Measurements from ENCODE around the gene MMP24.

MMP24 gene

DNA sequence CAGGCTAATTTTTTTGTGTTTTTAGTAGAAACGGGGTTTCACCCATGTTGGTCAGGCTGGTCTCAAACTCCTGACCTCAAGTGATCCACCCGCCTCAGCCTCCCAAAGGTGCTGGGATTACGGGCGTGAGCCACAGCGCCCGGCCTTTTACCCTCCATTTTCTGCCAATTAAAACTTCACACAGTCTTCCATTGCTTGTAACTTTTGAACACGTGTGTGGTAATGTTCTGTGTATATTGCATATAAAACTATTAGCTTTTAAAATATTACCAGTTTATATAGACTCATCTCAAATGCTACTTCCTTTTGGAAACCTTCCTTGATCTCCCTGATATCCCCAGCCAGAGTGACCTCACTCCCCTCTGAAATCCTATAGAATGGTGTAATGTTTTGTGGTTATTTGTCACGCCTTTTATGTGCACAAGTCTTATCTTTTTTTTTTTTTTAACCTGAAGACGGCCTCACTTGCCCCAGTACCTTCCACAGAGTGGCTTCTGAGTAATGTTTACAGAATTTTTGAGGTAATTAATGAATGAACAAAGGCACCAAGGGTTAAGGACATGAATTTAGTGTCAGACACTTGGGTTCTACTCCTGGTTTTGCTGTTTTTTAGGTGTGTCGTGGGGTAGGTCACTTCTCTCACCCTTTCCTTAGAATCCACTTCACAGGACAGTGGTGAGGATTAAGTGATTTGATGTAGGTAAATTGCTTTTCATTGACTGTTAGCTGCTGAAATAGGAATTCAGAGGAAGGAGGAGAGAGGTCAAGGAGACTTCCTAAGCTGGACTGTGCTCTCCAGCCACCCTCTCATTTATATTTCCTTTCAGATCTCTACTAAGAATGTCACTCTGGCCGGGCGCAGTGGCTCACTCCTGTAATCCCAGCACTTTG, 11.2 kb upstream of the MMP24 start:
- no peak overlapping the region for H3K27ac ChIP-seq
- H3K4me3 ChIP-seq, result no peak overlapping the region

DNA sequence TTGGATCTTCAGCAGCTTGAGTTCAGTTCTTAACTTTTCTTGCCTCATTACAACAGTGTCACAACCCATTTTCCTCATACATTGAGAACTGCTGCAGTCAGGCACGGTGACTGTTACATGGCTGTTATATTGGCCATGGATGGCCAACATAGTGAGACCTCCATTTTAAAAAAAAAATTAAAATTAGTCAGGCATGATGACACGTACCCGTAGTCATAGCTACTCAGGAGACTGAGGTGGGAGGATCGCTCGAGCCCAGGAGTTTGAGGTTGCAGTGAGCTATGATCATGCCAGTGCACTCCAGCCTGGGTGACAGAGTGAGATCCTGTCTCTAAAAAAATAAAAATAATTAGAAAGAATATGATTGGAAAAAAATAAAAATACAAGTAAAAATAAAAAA, 9.9 kb upstream of the MMP24 start:
- H3K4me3 ChIP-seq, result no peak overlapping the region
- H3K27ac ChIP-seq, result no peak overlapping the region

DNA sequence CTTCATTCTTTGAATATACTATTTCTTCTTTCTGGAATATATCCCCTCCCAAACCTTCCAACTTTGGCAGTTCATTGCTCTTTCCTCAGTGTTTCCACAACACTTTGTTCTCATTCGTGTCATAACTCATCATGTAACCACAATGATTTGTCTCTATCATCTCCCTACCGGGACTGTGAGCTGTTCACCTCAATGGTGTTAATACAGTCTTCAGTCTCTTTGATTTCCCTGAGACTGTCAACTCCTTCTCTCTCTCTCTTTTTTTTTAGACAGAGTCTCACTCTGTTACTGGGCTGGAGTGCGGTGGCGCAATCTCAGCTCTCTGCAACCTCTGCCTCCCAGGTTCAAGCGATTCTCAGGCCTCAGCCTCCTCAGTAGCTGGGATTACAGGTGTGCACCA, 2.5 kb upstream of the MMP24 start:
- Histone ChIP-seq H3K4me3 (no peak overlapping the region), H3K27ac (no peak overlapping the region)

DNA sequence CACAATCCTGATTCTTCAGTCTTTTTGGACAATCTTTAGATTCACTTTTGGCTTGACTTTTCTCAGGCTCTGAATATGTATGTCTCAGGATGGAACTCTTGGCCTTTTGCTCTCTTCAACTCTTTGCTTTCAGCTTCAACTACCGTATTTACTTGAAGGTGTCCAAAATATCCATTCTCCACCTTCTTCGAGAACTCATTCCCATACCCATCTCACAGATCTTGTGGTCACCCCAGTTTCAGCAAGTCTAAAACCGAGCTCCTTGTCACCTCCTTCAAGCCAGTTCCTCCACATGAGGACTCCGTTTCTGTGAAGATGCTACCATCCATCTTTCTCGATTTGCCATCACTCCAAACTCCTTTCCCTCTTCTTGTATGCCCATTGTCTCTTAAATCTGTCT, 2.0 kb upstream of the MMP24 start:
- H3K27ac ChIP-seq, result no peak overlapping the region
- H3K4me3 ChIP-seq, result no peak overlapping the region

DNA sequence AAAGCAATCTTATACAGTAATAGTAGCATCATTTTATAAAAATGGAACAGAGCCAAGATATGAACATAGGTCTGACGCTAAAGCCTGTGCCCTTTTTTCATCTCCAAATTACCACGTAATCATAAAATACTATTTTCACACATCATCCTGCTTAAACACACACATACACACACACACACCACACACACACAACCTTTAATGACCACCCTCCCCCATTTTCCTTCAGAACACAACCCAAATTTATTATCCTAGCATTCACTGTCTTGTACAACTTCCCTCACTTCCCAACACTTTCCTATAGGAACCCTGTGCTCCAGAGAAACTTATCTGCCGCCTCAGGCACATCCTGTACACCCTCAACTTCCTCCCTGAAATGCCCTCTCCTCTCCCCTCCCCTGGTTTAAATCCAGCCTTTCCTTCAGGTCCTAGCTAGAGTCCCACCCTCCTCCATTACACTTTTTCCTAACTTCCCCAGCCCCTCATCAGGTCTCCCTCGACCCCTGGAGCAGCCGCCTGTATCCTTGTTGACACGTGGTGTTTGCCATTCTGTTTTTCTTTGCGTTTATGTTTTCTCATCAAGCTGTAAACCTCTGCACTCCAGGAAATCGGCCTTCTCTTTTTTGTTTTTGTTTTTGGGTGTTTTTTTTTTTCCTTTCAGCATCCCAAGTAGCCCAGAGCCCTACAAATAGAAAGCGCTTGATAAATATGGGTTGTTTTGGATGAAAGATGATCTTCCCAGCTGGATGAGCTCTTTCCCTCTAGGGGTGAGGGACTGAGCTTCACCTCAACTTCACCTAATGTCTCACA, 968 bp upstream of the MMP24 start:
- Histone ChIP-seq H3K27ac (no peak overlapping the region), H3K4me3 (no peak overlapping the region)

DNA sequence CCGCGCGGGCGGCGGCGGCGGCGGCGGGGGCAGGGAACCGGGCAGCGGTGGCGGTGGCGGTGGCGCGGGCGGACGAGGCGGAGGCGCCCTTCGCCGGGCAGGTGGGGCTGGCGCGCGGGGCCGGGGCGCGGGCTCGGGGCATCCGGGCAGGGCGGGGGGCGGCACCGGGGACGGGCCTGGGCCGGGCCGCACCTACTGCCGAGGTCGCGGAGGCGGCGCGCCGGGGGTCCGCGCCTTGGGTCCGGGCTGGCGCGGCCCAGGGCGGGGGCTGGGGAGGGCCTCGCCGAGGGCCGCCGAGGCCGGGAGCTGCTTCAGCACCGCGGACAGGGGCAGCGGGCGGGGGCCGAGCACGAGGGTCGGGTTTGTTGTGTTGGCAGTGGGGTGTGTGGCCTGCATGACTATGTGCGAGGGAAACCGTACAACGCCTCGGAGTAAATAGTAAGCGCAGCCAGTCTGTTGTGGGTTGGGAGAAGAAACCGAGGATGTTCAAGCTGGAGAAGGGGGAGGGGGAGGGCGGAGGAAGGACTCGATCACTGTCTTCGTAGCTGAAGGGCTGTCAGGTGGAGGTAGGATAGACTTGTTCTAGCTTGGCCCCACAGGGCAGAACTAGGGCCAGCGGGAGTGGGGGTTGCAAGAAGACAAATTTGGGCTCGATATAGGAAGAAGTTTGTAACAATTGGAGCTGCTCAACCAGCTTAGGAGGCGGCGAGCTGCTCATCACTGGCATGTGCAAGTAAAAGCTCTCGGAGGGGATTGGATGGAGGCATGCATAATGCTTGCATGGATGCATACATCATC, 593 bp downstream of the MMP24 start:
- Histone ChIP-seq H3K4me3 (peak overlapping the region in 2 of 7 experiments; percentile 9 to 13), H3K27ac (no peak overlapping the region)

DNA sequence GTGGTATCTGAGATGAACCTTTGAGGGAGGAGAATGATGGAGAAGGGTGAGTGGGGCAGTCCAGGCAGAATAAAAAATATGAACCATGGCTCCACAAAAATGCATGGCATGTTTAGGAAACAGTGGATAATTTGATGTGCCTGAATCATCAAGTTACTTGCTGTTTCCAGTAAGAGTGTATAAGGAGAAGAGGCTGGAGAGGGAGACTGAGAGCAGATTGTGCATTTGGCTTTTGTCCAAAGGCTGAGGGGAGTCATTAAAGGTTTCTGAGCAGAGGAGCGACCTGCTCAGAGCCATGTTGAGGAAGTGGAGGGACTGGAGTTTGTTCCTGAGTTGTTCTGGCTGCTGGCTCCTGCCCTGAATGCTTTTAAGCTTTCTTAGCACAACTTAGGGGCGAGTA, 6.1 kb downstream of the MMP24 start:
- Histone ChIP-seq H3K4me3 (no peak overlapping the region), H3K27ac (no peak overlapping the region)

DNA sequence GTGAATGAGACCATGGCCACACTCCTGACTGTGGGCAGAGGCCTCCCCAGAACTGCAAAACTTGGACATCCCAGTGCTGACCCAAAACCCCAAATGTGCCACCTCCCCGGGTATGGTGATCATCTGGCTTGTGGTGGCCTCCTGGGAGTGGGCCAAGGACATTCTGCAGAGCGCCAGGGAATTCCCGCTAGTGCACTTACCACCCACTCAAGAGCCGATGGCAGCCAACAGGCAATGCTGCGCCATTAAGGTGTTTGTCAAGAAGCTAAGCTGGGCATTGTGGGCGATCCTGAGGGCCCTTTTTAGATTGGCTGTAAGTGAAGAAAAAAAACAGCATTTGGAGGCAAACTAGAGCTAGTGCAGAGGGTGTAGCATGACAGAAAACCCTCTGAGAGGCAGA, 9.4 kb downstream of the MMP24 start:
- Histone ChIP-seq H3K27ac (no peak overlapping the region), H3K4me3 (no peak overlapping the region)

DNA sequence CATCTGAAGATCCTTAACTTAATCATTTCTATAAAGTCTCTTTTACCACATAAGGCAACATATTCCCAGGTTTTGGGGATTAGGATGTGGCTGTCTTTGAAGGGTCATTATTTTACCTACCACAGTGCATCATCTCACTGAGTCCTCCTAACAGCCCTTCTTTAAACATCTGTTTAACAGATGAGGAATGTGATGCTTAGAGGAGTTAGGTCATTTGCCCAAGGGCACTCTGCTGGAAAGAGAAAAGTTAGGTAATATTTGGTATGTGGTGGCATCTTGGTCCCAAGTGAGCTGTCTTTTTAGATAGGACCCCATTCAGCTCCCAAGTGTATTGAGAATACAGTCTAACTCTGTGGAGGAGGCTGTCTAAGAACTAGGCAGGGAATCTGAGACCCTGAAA, 11.0 kb downstream of the MMP24 start:
- no peak overlapping the region for H3K4me3 ChIP-seq

DNA sequence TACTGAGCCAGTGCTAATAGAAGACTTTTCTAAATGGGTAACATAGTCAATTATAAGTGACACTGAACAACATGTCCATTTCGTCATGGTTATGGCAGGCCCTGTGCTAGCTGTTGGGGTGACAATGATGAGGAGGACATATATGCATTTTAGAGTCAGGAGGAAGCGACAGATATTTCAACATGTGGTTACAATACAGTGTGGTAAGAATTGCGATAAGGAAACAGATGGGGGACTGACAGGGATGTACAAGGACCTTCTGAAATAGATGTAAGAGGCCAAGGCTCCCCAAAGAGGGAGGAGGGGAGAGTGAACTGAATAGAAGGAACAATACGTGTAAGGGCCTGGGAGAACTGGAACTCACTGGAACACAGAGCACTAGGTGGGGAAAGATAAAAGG, 11.7 kb downstream of the MMP24 start:
- Histone ChIP-seq H3K4me3 (no peak overlapping the region), H3K27ac (no peak overlapping the region)

More for the DNA sequence above, 11.0 kb downstream of the MMP24 start:
- no peak overlapping the region for H3K27ac ChIP-seq

DNA sequence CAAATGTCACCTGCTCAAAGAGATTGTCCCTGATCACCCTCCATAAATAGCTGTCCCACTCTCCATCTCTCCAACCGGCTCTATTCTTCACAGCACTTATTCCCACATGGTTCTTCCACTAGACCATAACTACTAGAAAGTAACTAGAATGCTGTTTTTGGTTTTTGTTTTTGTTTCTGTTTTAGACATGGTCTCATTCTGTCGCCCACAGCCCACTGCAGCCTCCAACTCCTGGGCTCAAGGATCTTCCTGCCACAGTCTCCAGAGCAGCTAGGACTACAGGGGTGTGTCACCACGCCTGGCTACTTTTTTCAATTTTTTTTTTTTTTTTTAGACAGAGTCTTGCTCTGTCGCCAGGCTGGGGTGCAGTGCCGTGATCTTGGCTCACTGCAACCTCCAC, 12.2 kb downstream of the MMP24 start:
- no peak overlapping the region for H3K27ac ChIP-seq

DNA sequence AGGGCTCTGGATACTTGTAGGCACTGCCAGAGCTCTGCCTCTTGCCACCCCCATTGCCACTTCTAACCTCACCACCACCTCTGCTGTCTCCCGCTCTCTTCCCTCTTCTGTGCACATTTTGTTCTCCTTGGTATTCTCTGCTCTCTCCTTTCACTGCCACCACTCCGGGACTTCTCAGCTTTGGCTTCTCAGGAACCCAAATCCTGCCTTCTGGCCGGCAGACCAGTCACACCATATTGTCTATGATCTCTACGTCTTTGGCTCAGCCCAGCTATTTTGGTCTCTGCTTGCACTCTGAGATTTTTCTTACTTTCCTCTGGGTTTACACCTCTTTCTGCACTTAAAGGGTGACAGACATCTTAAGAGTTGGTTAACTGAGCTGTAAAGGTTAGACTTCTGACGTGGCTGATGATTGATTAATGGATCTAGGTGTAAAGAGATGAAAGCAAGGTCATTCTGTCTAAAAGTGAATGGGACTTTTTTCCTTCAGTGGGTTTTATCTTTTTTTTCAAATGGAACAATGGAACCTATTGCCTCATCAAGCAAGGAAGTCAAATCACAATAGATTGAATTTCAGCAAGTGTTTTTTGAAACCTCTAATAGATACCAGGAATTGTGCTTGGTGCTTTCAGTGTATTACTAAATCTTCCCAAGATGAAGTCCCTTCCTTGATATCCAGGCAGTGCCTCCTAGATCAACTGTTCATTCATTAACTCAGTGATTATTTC, 13.8 kb downstream of the MMP24 start:
- H3K4me3 ChIP-seq, result no peak overlapping the region
- no peak overlapping the region for H3K27ac ChIP-seq

More for the DNA sequence above, 12.2 kb downstream of the MMP24 start:
- no peak overlapping the region for H3K4me3 ChIP-seq

DNA sequence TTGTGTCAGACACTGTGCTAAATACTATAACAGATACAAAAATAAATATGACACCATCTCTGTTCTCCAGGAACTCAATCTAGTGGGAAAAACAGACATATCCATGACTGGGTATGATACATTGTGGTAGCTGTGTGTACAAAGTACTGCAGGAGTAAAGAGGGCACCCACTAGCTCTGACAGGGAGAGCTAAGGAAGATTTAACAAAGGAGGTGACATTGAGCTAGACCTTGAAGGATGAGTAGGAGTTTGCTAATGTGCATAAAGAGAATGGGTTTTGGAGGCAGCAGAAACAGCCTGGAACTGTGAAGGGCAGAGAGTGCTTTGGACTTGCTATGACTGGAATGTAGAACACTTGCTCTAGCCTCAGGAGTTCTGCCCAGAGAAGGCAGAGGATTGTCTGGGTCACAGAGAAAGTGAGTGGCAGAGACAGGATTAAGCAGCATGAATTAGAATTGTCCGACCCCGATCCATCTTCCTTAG, 14.4 kb downstream of the MMP24 start:
- Histone ChIP-seq H3K4me3 (no peak overlapping the region), H3K27ac (no peak overlapping the region)

DNA sequence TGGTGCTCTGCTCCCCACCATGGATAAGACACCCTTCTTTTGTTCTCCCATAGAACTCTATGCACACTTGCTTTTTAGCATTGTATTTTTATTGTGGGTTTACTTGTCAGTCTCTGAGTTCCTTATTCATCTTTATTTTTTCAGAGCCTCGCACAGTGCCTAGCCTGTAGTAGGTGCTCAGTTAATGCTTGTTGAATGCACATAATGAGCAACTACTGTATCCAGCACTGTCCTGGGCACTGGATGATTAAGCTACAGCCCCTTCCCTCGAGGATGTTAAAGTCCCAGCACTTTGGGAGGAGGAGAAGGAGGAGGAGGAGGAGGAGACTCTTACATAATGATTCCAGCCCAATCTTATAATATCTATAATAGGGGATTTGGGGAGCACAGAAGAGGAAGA, 16.8 kb downstream of the MMP24 start:
- Histone ChIP-seq H3K4me3 (no peak overlapping the region), H3K27ac (no peak overlapping the region)

DNA sequence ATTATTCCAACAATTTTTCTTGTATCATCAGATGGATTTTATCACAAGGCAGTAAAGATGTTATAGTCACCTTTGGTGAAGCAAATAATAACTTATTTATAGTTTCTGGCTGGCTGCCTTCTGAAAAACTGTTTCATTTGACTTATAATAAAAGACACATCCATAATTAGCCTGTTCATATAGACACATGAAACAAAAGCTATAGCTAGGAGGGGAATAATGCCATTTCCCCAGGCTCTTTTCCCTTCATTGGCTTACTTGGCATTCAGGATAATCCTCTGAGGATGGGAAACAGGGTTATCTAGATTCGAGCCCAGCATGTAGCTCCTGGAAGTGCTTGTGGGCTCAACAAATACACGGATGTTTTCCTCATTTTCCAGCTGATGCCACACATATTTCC, 17.5 kb downstream of the MMP24 start:
- no peak overlapping the region for H3K27ac ChIP-seq
- no peak overlapping the region for H3K4me3 ChIP-seq

DNA sequence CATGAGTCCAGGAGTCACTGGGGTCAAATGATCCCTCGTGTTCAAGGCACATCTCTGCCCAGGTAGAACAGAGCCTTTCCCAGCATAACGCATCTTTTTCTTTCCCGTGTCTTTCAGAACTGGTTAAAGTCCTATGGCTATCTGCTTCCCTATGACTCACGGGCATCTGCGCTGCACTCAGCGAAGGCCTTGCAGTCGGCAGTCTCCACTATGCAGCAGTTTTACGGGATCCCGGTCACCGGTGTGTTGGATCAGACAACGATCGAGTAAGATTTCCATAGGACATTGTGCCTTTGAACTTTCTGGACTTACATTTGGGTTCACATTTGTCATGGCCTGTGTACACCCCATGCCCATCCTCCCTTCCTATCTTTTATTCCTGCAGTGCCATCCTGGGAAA, 20.2 kb downstream of the MMP24 start:
- H3K4me3 ChIP-seq, result no peak overlapping the region
- no peak overlapping the region for H3K27ac ChIP-seq

DNA sequence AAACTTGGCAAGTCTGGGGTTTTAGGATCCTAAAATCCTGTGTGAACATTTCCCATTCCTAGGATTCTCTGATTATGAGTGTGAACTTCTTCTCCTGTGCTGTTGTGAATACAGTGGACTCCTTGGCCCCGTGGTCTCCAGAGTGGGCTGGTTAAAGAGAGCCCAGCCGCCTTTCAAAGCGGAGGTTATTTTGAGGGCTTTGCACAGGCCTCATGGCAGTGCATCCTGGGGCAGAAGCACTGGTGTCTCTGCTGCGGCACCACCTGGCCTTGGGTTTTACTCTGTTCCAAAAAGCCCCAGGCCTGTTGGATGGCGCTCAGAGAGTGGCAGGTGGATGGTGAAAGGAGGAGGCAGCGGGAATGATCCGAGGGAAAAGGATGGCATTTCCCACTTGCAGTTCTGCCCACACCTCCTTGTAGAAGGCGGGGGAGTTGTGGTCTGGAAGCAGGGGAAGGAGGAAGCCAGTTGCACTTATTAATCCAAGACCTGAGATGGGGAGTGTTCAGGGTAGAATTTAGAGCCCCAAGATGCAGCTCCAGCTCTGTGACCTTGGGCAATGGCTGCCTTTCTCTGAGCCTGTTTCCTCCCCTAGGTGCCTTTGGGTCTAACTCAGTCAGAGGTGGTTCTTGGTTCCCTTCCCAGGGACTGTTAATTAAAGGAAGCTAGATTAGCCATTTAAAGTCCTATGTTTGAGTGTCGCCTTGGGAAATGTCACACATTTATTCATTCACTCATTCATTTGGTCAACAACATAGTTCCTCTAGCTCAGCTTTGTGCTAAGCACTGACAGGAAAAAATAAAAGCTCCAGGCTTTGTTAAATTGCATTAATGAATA, 22.4 kb downstream of the MMP24 start:
- Histone ChIP-seq H3K27ac (no peak overlapping the region), H3K4me3 (no peak overlapping the region)

DNA sequence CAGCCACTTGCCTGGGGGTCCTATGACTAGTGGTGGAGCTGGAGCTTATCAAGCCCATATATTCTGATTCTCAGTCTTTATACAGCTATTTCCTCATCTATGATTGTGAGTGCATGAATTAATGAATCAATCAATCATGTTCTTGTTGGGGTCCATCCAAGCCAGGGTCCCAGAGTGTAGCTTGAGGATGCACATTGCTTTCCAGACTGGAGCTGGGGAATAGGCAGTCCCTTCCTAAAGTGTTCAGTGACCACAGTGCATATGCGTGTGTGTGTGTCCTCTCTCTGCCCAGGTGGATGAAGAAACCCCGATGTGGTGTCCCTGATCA, 25.1 kb downstream of the MMP24 start:
- peak overlapping the region in 4 of 21 experiments; percentile 8 to 67 (median 23) for H3K27ac ChIP-seq
- H3K4me3 ChIP-seq, result no peak overlapping the region

DNA sequence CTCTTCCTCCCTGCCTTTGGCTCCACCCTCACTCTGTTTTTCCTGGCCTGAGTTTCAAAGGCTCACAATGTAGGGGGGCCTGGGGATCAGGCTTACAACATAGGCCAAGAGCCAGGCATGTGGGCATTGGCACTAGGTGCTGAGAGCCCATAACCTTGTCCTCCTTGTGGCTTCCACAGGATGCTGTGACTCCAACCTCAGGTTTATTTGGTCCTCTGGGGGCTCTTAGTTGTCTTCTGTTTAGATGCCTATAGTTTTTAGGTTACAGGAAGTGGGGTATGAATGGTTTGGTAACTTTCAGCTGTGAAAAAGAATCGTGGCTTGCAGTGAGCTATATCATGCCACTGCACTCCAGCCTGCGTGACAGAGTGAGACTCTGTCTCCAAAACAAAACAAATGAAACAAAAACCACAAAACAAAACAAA, 25.6 kb downstream of the MMP24 start:
- Histone ChIP-seq H3K27ac (peak overlapping the region in 4 of 21 experiments; percentile 8 to 67 (median 26)), H3K4me3 (no peak overlapping the region)
